ENCODE data around the gene CLDN5. TPM values are rescaled to one million over a fixed set of nuclear protein-coding genes. Genes with fewer than 3 reads are reported as not detected.

CLDN5 gene
- total and polyA plus RNA-seq, 2 of the 8 experiments (the other 6 are each of a cell fraction or from before 2014, with no cell fraction given), result 1.2 to 1.6 TPM

GRCh38 chr22:19522190-19522880, 1.9 kb downstream of the CLDN5 start (continued):
- TF ChIP-seq, protein P1, sequence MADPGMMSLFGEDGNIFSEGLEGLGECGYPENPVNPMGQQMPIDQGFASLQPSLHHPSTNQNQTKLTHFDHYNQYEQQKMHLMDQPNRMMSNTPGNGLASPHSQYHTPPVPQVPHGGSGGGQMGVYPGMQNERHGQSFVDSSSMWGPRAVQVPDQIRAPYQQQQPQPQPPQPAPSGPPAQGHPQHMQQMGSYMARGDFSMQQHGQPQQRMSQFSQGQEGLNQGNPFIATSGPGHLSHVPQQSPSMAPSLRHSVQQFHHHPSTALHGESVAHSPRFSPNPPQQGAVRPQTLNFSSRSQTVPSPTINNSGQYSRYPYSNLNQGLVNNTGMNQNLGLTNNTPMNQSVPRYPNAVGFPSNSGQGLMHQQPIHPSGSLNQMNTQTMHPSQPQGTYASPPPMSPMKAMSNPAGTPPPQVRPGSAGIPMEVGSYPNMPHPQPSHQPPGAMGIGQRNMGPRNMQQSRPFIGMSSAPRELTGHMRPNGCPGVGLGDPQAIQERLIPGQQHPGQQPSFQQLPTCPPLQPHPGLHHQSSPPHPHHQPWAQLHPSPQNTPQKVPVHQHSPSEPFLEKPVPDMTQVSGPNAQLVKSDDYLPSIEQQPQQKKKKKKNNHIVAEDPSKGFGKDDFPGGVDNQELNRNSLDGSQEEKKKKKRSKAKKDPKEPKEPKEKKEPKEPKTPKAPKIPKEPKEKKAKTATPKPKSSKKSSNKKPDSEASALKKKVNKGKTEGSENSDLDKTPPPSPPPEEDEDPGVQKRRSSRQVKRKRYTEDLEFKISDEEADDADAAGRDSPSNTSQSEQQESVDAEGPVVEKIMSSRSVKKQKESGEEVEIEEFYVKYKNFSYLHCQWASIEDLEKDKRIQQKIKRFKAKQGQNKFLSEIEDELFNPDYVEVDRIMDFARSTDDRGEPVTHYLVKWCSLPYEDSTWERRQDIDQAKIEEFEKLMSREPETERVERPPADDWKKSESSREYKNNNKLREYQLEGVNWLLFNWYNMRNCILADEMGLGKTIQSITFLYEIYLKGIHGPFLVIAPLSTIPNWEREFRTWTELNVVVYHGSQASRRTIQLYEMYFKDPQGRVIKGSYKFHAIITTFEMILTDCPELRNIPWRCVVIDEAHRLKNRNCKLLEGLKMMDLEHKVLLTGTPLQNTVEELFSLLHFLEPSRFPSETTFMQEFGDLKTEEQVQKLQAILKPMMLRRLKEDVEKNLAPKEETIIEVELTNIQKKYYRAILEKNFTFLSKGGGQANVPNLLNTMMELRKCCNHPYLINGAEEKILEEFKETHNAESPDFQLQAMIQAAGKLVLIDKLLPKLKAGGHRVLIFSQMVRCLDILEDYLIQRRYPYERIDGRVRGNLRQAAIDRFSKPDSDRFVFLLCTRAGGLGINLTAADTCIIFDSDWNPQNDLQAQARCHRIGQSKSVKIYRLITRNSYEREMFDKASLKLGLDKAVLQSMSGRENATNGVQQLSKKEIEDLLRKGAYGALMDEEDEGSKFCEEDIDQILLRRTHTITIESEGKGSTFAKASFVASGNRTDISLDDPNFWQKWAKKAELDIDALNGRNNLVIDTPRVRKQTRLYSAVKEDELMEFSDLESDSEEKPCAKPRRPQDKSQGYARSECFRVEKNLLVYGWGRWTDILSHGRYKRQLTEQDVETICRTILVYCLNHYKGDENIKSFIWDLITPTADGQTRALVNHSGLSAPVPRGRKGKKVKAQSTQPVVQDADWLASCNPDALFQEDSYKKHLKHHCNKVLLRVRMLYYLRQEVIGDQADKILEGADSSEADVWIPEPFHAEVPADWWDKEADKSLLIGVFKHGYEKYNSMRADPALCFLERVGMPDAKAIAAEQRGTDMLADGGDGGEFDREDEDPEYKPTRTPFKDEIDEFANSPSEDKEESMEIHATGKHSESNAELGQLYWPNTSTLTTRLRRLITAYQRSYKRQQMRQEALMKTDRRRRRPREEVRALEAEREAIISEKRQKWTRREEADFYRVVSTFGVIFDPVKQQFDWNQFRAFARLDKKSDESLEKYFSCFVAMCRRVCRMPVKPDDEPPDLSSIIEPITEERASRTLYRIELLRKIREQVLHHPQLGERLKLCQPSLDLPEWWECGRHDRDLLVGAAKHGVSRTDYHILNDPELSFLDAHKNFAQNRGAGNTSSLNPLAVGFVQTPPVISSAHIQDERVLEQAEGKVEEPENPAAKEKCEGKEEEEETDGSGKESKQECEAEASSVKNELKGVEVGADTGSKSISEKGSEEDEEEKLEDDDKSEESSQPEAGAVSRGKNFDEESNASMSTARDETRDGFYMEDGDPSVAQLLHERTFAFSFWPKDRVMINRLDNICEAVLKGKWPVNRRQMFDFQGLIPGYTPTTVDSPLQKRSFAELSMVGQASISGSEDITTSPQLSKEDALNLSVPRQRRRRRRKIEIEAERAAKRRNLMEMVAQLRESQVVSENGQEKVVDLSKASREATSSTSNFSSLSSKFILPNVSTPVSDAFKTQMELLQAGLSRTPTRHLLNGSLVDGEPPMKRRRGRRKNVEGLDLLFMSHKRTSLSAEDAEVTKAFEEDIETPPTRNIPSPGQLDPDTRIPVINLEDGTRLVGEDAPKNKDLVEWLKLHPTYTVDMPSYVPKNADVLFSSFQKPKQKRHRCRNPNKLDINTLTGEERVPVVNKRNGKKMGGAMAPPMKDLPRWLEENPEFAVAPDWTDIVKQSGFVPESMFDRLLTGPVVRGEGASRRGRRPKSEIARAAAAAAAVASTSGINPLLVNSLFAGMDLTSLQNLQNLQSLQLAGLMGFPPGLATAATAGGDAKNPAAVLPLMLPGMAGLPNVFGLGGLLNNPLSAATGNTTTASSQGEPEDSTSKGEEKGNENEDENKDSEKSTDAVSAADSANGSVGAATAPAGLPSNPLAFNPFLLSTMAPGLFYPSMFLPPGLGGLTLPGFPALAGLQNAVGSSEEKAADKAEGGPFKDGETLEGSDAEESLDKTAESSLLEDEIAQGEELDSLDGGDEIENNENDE (IDR thresholded peaks at IDR 0.05; ENCODE audit: insufficient replicate concordance, low read length), result no peak
- TF ChIP-seq CBX8 (IDR thresholded peaks at IDR 0.05; ENCODE audit: borderline replicate concordance, low read depth, low read length) (no peak), GABPA (IDR thresholded peaks at IDR 0.05; ENCODE audit: borderline replicate concordance, insufficient read depth, low read length) (no peak), E2F6 (IDR thresholded peaks at IDR 0.05) (no peak), KDM1A (IDR thresholded peaks at IDR 0.05; ENCODE audit: borderline replicate concordance, low read length) (no peak), USF2 (IDR thresholded peaks at IDR 0.05; ENCODE audit: low read length) (no peak)
- TF ChIP-seq, protein P2, sequence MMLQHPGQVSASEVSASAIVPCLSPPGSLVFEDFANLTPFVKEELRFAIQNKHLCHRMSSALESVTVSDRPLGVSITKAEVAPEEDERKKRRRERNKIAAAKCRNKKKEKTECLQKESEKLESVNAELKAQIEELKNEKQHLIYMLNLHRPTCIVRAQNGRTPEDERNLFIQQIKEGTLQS (IDR thresholded peaks at IDR 0.05; ENCODE audit: insufficient read depth, low read depth, low read length), result no peak

All from H1 (cell line).